Activated CD4-positive, alpha-beta memory T cell treated with anti-CD3 and anti-CD28 coated beads, Interleukin-2, amount 10 ng/mL, durations not matched to agents 7 days and 5 days (primary cell): Measurements from ENCODE around the gene PANX2. TPM values are rescaled to one million over a fixed set of nuclear protein-coding genes. Genes with fewer than 3 reads are reported as not detected.

Source experiments
- CTCF ChIA-PET: fragments of 350-600 bp; sonication (Branson Sonifier 250); formaldehyde crosslinking; loops from one replicate; lab custom pipeline; 2021; ENCODE audit warnings: antibody characterized with exemption, inconsistent platforms; lab: Charles Lee
- POLR2A ChIA-PET: fragments of 350-600 bp; sonication (Branson Sonifier 250); formaldehyde crosslinking; loops from one replicate; lab custom pipeline; 2021; ENCODE audit warnings: antibody characterized with exemption; lab: Charles Lee
- DNase-seq: peaks from one replicate; pipeline ENCODE4 v3.0.0-alpha.2; 2020
- H3K27ac Mint-ChIP-seq: one replicate; pipeline ENCODE4 v1.8.0; 2021; ENCODE audit warnings: mild to moderate bottlenecking, mixed read lengths
- H3K27me3 Mint-ChIP-seq: one replicate; pipeline ENCODE4 v1.8.0; 2021; ENCODE audit warnings: mixed read lengths
- H3K36me3 Mint-ChIP-seq: one replicate; pipeline ENCODE4 v1.8.0; 2021; ENCODE audit warnings: low read depth, mixed read lengths
- H3K4me1 Mint-ChIP-seq: one replicate; pipeline ENCODE4 v1.8.0; 2021; ENCODE audit warnings: mixed read lengths
- H3K4me3 Mint-ChIP-seq: one replicate; pipeline ENCODE4 v1.8.0; 2021; ENCODE audit warnings: mild to moderate bottlenecking, mixed read lengths
- H3K9me3 Mint-ChIP-seq: one replicate; pipeline ENCODE4 v1.8.0; 2021; ENCODE audit warnings: mixed read lengths
- total RNA-seq, 2 experiments: library from RNA; stranded (reverse); gene quantifications; one replicate each; pipeline ENCODE4 v1.2.3, GENCODE V29; 2021

Gene PANX2
- total RNA-seq, 2 experiments from 2014 or later: 0.83 to 0.88 TPM

DNA sequence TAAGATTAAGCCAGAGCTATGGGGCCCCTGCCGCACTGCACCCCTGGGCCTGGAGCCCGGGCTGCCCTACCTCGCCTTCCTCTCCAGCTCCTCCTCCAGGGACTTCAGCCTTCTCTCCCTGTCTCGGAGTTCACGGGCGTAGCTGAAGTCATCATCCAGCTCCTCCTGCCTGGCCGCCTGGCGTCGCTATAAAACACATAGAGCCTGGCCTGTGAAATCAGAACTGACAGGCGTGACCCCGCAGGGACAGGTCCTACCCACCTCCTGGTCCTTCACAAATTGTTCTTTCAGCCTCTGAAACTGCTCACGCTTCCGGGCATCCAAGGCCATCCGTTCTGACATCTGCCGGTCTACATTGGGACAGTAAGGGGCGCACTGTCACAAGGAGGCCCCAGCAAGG is 53.5 kb downstream of the PANX2 start:
- Mint-ChIP-seq H3K4me3 (no peak overlapping the region), H3K36me3 (peaks cover 46% of the 10 kb centered on the region), H3K4me1 (no peaks in the 10 kb centered on the region), H3K27ac (no peak overlapping the region), H3K27me3 (no peaks in the 10 kb centered on the region), H3K9me3 (no peaks in the 10 kb centered on the region)
- DNase-seq: no peak
- CTCF ChIA-PET: no interaction called here
- POLR2A ChIA-PET: no interaction called here

DNA sequence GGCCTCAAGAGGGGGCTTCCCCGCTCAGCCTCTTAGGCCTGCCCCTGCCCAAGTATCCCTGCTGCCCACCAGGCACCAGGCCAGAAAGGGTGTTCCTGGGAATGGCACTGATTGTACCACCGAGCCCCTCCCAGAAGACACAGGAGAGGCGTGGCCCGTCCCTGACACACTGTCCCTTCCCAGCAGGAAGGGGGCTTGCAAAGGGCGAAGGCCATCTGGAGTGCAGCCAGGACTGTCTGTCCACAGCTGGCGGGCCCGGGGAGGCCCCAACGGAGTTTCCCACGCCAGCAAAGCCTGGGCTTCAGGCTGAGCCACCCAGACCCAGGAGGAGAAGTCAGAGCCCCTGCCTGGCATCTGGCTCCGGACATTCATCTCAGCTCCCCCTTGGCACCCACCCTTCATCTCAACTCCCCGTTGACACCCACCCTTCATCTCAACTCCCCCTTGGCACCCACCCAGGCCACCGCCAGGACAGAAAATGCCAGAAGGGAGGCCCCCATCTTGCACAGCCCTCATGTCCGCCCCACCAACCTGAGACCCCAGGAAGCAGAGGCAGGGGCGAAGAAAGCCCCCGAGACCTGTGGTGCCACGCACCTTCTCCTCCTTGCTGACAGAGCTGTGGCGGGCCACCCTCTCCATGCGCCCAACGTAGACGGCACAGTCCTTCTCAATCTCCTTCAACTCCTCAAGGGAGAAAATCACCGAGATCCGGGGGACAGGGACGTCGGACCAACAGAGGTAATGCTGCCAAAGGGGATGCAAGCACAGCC is 54.9 kb downstream of the PANX2 start:
- Mint-ChIP-seq H3K4me1 (no peaks in the 10 kb centered on the region), H3K27me3 (no peaks in the 10 kb centered on the region), H3K36me3 (peaks cover 41% of the 10 kb centered on the region), H3K4me3 (no peak overlapping the region), H3K9me3 (no peaks in the 10 kb centered on the region), H3K27ac (no peak overlapping the region)
- ChIA-PET CTCF (no interaction called here), POLR2A (no interaction called here)
- DNase-seq: no peak

DNA sequence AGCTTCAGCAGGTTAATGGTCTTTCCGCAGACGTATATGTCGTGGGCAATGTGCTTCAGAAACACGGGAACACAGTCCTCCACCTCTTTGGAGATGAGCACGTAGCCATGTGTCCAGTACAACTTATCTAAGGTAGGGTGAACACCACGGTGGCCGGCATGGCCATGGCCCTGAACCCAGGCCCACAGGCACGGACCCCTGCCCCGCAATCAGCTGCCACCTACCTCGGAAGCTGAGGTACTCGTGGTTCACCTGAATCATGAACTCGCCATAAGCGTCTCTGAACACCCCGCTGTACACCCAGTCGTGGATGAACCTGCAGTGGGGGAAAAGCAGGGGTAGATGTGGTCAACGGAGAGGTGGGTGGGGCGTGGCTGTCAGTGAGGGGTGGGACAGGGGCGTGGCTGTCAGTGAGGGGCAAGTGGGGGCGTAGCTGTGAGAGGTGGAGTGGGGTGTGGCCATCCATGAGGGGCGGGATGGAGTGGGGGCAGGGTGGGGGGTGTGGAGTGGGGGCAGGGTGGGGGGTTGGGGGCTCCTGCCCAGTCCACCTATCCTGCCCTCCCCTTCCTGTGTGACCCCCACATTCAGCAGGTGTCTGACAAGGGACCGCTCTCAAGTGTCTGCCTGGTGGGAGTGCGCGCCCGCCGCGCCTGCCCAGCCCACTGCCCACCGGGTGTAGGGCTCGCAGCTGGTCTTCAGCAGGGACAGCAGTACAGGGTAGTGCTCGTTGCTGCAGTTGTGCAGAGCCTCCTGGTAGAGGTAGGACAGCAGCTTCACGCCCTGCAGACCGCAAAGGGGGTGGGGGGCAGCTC is 55.7 kb downstream of the PANX2 start:
- no peak for DNase-seq
- Mint-ChIP-seq H3K27ac (no peak overlapping the region), H3K36me3 (peaks cover 37% of the 10 kb centered on the region), H3K4me1 (no peaks in the 10 kb centered on the region), H3K4me3 (no peak overlapping the region), H3K27me3 (no peaks in the 10 kb centered on the region), H3K9me3 (no peaks in the 10 kb centered on the region)
- POLR2A ChIA-PET: no interaction called here
- CTCF ChIA-PET: no interaction called here

DNA sequence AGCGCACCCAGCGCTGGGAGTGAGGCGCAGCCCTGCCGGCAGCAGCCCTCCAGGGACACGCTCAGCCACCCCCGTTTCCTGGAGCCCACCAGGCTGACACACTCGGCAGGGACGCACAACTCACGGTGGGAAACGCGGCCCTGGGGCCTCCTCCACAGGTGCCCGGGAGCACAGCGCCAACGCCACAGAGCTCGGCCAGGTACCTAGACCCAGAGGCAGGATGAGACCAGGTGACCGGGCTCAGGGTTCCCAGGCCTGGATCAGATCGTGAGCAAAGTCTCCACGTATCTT is 56.3 kb downstream of the PANX2 start:
- no peak overlapping the region for H3K27ac Mint-ChIP-seq
- no peak overlapping the region for H3K4me3 Mint-ChIP-seq
- DNase-seq: no peak
- POLR2A ChIA-PET: no interaction called here
- no peaks in the 10 kb centered on the region for H3K9me3 Mint-ChIP-seq
- H3K4me1 Mint-ChIP-seq: no peaks in the 10 kb centered on the region
- CTCF ChIA-PET: no interaction called here
- H3K36me3 Mint-ChIP-seq: peaks cover 36% of the 10 kb centered on the region
- no peaks in the 10 kb centered on the region for H3K27me3 Mint-ChIP-seq

DNA sequence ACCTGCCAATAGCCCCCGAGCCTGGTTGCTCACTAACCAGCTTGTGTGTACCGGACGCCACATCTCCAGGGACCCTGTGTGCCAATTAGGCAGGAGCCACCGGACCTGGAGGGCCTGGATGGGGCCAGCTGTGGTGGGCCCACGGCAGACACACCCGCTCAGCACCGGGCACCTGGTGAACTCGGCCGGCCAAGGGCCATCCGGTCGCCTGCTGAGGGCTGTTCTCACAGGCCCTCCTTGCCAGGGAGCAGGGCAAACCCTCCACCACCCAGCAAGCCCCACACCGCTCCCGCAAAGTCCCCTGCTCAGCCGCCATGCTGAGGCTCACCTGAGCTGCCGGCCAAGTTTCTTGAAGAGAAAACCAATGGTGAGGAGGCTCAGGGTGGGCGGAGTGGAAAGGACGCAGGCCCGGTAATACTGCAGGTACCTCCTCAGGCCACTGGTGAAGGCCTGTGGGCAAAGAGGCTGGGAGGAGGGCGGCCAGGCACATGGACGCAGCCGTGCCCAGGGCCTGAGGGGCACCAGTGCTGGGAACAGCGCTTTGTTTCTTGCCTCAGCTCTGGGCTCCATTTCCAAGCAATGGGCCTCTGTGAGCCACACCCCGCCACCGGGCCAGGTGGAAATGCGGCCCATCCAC is 57.2 kb downstream of the PANX2 start:
- POLR2A ChIA-PET: no interaction called here

DNA sequence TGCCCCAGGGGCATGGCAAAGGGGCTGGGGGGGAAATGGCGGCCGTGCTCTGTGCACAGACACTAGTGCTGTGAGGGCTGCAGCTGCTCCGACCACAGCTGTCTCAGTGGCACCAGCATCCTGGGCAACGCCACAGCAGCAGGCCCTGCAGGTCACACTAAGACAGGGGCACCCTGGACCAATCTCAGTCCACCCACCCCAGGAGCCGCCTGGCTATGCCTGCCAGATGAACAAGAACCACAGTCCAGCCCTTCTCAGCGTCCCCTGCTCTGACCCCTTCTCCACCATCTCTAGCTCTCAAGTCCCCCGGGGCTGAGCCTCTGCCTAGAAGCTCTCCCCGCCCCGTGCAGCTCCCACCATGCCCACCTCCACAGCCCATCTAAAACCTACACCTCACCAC is 57.8 kb downstream of the PANX2 start:
- no peak overlapping the region for H3K4me3 Mint-ChIP-seq
- no peak overlapping the region for H3K27ac Mint-ChIP-seq
- peaks cover 23% of the 10 kb centered on the region for H3K36me3 Mint-ChIP-seq
- CTCF ChIA-PET: no interaction called here
- no peak for DNase-seq
- no peaks in the 10 kb centered on the region for H3K9me3 Mint-ChIP-seq
- no peaks in the 10 kb centered on the region for H3K4me1 Mint-ChIP-seq
- POLR2A ChIA-PET: no interaction called here
- no peaks in the 10 kb centered on the region for H3K27me3 Mint-ChIP-seq

More for the DNA sequence above, 57.2 kb downstream of the PANX2 start:
- Mint-ChIP-seq H3K27me3 (no peaks in the 10 kb centered on the region), H3K4me3 (no peak overlapping the region), H3K36me3 (peaks cover 28% of the 10 kb centered on the region), H3K4me1 (no peaks in the 10 kb centered on the region), H3K9me3 (no peaks in the 10 kb centered on the region), H3K27ac (no peak overlapping the region)
- CTCF ChIA-PET: no interaction called here
- no peak for DNase-seq

DNA sequence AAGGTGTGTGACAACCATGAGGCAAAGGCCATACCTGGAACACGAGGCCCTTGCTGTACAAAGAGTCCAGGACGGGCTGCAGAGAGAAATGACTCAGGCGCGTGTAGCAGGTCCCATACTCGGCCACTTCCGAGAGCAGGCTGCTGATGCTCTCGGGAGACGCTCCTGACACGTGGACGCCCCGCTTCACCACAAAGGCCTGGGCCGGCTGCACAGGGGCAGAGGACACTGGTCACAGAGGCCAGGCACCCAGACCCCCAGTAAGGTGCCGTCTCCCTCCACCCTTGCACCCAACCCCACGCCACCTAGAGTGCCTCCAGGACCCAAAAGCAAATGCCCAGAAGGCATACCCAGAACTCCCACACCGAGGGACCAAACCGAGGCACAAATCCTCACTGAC is 58.8 kb downstream of the PANX2 start:
- Mint-ChIP-seq H3K27me3 (no peaks in the 10 kb centered on the region), H3K36me3 (peaks cover 21% of the 10 kb centered on the region), H3K9me3 (no peaks in the 10 kb centered on the region), H3K4me1 (no peaks in the 10 kb centered on the region), H3K4me3 (no peak overlapping the region), H3K27ac (no peak overlapping the region)
- POLR2A ChIA-PET: no interaction called here
- no peak for DNase-seq
- CTCF ChIA-PET: no interaction called here

Other genes with a start within 250 kb of the PANX2 start
- 10 to 100 TPM; 60.1 to 62.3 TPM for gene PIM3, start 210.0 kb upstream of the PANX2 start, total RNA-seq
- not detected for gene IL17REL, start 158.0 kb upstream of the PANX2 start, total RNA-seq
- gene TTLL8, start 112.4 kb upstream of the PANX2 start, total RNA-seq: not detected
- under 1 TPM; 0.30 to 0.50 TPM for gene MLC1, start 85.3 kb upstream of the PANX2 start, total RNA-seq
- gene MOV10L1, start 80.7 kb upstream of the PANX2 start, total RNA-seq: not detected
- 100 to 1,000 TPM; 136 to 138 TPM for gene TRABD, start 15.2 kb downstream of the PANX2 start, total RNA-seq
- gene SELENOO, start 30.3 kb downstream of the PANX2 start, total RNA-seq: 10 to 100 TPM; 21.5 TPM
- 10 to 100 TPM; 50.6 to 53.9 TPM for gene TUBGCP6, start 74.3 kb downstream of the PANX2 start, total RNA-seq
- 10 to 100 TPM; 83.7 to 90.0 TPM for gene HDAC10, start 80.5 kb downstream of the PANX2 start, total RNA-seq
- 1 to 10 TPM; 4.8 to 5.8 TPM for gene MAPK12, start 91.0 kb downstream of the PANX2 start, total RNA-seq
- 10 to 100 TPM; 13.4 to 14.2 TPM for gene MAPK11, start 99.6 kb downstream of the PANX2 start, total RNA-seq
- 10 to 100 TPM; 21.5 to 23.5 TPM for gene PLXNB2, start 136.9 kb downstream of the PANX2 start, total RNA-seq
- gene DENND6B, start 156.3 kb downstream of the PANX2 start, total RNA-seq: 1 to 10 TPM; 5.0 to 5.6 TPM
- gene PPP6R2, start 172.6 kb downstream of the PANX2 start, total RNA-seq: 10 to 100 TPM; 56.5 to 58.9 TPM